Retinal pigment epithelial cell (primary cell): ENCODE data around the gene PDE2A.

Source experiments
- DNase-seq: peaks from one replicate; pipeline ENCODE4 v3.0.0-alpha.2; 2010; ENCODE audit warnings: low read depth
- H3K4me3 ChIP-seq: 2 replicates; pipeline ENCODE4 v1.5.1; 2011; ENCODE audit warnings: mild to moderate bottlenecking, low read length, control low read depth, moderate library complexity
- TF ChIP-seq, protein P1 (sequence below): conservative IDR thresholded peaks from 2 replicates; pipeline ENCODE4 v1.5.1; 2011; ENCODE audit warnings: low read depth, low read length, control low read depth, inconsistent platforms

PDE2A gene

DNA sequence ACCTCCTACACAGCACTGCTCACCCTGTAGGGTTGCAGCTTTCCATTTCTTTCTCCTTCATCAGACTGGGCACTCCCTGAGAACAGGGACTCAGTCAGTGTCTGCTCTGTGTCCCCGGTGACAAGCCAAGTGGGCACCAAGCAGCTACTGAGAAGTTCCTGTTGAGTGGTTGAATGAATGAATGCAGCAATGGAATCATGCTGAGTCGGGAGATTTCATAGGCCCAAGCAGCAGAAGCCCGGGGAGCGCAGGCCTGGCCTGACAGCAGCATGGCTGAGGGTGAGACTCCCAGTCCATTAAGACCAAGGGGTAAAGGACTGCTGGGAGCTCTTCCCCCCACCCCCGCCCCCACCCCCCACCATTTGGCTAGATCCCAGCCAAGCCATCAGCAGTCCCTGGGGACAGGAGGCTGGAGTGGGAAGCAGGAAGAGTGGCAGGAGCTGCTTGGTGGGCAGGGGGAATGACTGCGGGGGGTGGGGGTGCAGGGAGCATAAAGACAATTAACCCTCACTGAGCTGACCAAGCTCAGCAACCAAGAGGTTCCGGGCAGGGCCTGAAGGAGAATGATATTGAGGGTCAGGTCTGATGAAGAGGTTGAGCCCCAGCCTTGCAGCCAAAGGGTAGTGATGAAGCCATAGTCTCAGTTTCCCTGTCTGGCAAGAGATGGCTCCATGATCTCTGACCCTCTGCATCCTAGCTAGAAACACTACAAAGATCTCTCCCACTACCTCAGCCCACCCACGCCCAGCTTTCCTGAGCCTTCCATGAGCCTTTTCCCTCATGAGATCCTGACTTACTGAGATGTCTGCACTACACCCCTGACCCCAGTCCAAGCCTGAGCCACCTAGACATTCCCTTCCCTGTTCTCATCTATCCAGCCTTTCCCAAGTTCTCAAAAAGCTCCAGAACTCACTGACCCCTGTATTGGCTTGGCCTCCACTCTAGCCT is 2.8 kb downstream of the PDE2A start:
- TF ChIP-seq, protein P1, sequence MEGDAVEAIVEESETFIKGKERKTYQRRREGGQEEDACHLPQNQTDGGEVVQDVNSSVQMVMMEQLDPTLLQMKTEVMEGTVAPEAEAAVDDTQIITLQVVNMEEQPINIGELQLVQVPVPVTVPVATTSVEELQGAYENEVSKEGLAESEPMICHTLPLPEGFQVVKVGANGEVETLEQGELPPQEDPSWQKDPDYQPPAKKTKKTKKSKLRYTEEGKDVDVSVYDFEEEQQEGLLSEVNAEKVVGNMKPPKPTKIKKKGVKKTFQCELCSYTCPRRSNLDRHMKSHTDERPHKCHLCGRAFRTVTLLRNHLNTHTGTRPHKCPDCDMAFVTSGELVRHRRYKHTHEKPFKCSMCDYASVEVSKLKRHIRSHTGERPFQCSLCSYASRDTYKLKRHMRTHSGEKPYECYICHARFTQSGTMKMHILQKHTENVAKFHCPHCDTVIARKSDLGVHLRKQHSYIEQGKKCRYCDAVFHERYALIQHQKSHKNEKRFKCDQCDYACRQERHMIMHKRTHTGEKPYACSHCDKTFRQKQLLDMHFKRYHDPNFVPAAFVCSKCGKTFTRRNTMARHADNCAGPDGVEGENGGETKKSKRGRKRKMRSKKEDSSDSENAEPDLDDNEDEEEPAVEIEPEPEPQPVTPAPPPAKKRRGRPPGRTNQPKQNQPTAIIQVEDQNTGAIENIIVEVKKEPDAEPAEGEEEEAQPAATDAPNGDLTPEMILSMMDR: no peak
- no peak for DNase-seq

DNA sequence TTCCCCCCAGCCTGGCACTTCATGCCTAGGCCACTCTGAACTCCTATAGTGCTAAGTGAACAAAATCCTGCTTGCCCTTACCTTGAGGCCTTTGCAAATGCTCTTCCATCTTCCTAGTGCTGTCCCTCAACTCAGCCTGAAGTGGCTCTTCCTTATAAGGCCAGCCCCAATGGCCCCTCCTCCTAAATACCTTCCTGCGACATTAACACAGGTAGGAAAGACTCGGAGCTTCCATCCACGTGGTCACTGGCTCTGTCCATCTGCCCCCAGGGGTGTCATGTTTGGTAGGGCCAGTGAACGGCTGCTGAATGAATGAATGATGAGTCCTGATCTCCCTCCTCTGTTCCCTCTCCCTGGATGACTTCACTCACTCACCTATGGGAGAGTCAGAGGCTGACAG is 4.2 kb downstream of the PDE2A start:
- no peak overlapping the region for H3K4me3 ChIP-seq
- no peak for DNase-seq
- TF ChIP-seq, protein P1: no peak

More for the DNA sequence above, 2.8 kb downstream of the PDE2A start:
- no peak overlapping the region for H3K4me3 ChIP-seq

DNA sequence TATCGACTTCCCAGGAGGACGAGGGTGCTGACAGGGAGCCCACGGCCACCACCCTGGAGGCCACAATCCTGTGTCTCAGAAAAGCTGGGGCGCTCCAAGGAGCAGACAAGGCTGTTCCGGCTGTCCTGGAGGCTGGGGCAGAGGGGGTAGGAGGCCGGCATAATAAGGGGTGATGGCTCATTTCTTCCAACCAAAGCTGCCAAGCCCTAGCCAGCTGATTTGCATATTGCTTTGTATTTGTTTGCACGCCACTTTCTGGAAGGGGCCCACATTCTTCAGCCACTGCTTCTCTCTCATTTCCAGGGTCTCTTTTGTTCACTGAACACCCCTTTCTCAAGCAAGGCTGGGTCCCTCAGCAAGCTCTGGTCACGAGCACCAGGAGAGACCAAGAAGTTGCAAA is 4.7 kb downstream of the PDE2A start:
- H3K4me3 ChIP-seq: no peak overlapping the region
- no peak for DNase-seq
- TF ChIP-seq, protein P1: no peak

DNA sequence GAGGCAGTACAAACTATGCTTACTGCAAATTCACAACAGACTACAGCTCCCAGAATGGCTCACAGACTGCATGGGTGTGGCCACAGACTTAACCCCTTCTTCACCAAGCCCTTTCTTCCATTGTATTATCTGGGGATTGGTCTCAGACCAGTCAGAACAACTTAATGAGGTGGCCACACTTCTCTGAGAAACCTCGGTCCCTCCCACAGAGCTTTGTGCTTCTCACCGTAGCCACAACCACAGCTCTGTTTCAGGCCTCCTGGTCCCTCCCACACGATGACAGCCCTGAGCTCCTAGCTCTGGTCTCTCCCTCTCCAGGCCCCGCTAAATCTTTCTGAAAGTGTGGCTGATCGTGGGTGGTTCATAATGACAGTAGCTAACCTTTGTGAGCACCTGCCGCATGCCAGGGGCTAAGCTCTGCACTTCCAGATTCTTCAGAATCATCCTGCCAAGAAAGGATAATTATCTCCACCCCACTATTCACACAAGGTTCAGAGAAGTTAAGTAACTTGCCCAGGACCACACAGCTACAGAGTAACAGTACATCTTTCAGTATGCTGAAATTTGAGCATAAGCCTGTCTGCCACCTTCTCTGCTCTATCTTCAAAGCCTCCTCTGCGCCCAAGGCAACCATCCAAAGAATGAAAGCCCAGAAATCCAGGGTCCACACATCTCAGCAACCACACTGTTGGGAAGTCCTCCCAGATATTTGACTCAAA is 5.4 kb downstream of the PDE2A start:
- H3K4me3 ChIP-seq: no peak overlapping the region
- TF ChIP-seq, protein P1: no peak
- no peak for DNase-seq

DNA sequence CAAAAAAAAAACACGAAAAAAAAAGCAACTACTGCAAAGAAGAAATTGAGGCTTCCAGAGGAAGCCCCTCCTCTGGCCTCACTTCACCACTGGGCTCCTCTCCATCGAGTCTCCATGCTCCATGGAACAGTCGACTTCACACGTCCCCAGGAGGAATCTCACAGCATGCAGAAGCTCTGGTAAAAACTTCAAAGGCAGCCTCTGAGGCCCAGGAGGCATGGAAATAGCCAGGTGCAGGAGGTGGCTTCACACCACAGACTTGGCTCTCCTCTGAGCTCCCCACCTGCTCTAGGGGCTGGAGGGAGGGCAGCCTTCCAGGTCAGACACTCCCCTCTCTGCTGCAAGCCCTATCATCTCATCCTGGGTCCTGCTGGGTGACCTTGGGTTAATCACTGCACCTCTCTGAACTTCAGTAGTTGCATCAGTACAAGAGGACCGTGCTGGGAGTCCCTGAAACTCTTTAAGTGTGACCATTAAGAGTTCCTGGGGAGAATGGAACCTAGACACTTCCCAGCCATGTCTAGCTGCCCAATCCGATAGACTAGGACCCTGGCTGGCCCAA is 8.2 kb downstream of the PDE2A start:
- TF ChIP-seq, protein P1: no peak
- DNase-seq: no peak
- H3K4me3 ChIP-seq: no peak overlapping the region

DNA sequence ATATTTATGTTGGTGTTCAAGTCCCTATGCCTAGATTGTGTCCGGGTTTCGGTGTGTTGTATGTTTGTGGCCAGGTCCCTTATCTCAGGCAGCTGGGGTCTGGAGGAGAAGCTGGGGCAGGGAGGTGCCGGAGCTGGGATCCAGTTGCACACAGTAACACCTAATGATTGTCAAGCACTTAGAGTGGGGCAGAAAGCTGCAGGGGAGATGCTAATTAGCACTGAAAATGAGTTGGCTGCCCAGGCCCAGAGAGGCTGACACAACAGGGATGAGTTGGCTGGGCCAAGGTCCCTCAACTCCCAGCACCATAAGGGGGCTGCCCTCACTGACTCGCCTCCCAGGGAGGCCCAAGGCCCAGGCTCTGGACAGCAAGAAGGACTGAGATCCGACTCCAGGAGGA is 12.2 kb downstream of the PDE2A start:
- TF ChIP-seq, protein P1: no peak
- no peak overlapping the region for H3K4me3 ChIP-seq
- DNase-seq: no peak
